SU-DHL-6 (cell line): ENCODE results near the gene UQCRHL.

Experiments
- CTCF ChIP-seq: fragments of 200-600 bp; sonication (generic); IDR thresholded peaks from one replicate; pipeline ENCODE4 v1.5.1; 2017; ENCODE audit warnings: antibody characterized with exemption, mild to moderate bottlenecking, low read length, moderate library complexity; ENCODE audit not compliant: insufficient read depth, poor library complexity, severe bottlenecking
- EZH2phosphoT487 ChIP-seq: fragments of 200-600 bp; sonication (generic), shearing (Covaris generic); conservative IDR thresholded peaks from 2 replicates; pipeline ENCODE4 v1.6.1; 2018; ENCODE audit warnings: mild to moderate bottlenecking, antibody characterized with exemption, low read length, moderate library complexity, mixed read lengths

DNA sequence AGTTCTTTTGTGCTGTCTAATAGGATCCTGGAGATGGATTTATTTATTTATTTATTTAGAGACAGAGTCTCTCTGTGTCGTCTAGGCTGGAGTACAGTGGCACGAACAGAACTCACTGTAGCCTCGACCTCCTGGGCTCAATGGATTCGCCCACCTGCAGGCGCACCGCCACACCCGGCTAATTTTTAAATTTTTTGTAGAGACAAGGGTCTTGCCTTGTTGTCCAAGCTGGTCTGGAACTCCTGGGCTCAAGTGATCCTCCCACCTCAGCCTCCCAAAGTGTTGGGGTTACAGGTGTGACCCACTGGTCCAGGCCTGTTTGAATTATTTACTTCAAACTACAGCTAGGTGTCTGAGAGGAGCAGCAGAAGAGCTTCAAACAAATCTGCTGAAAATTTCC, 30.5 kb upstream of the UQCRHL start:
- TF ChIP-seq CTCF (no peak), EZH2phosphoT487 (no peak)
